ENCODE measurements around the gene PEX5.

PEX5 gene

GRCh38 chr12:7154042-7154441 is 35.4 kb upstream of the PEX5 start:
- no peak for DNase-seq
- TF ChIP-seq GATA1 (IDR thresholded peaks at IDR 0.05; ENCODE audit: low read depth, low read length): no peak
- TF ChIP-seq POLR2A (IDR thresholded peaks at IDR 0.05; ENCODE audit: low read length): no peak

GRCh38 chr12:7154901-7155470 is 34.5 kb upstream of the PEX5 start:
- no peak for DNase-seq

GRCh38 chr12:7155471-7156034 is 33.9 kb upstream of the PEX5 start:
- no peak for DNase-seq
- no peak for TF ChIP-seq POLR2A (IDR thresholded peaks at IDR 0.05; ENCODE audit: low read length)
- TF ChIP-seq GATA1 (IDR thresholded peaks at IDR 0.05; ENCODE audit: low read depth, low read length): no peak

More at GRCh38 chr12:7154901-7155470, 34.5 kb upstream of the PEX5 start:
- TF ChIP-seq GATA1 (IDR thresholded peaks at IDR 0.05; ENCODE audit: low read depth, low read length) (no peak), POLR2A (IDR thresholded peaks at IDR 0.05; ENCODE audit: low read length) (no peak)

GRCh38 chr12:7156259-7157197 is 33.0 kb upstream of the PEX5 start:
- TF ChIP-seq POLR2A (IDR thresholded peaks at IDR 0.05; ENCODE audit: low read length) (no peak), GATA1 (IDR thresholded peaks at IDR 0.05; ENCODE audit: low read depth, low read length) (no peak)
- no peak for DNase-seq

- DNase-seq: no peak
- no peak for TF ChIP-seq POLR2A (IDR thresholded peaks at IDR 0.05; ENCODE audit: low read length)
- TF ChIP-seq GATA1 (IDR thresholded peaks at IDR 0.05; ENCODE audit: low read depth, low read length): no peak
These were observed 32.1 kb upstream of the PEX5 start for GRCh38 chr12:7157391-7157790.

- TF ChIP-seq POLR2A (IDR thresholded peaks at IDR 0.05; ENCODE audit: low read length) (no peak), GATA1 (IDR thresholded peaks at IDR 0.05; ENCODE audit: low read depth, low read length) (no peak)
- no peak for DNase-seq
These were observed 30.5 kb upstream of the PEX5 start for GRCh38 chr12:7158781-7159609.

GRCh38 chr12:7160183-7160582 is 29.3 kb upstream of the PEX5 start:
- TF ChIP-seq GATA1 (IDR thresholded peaks at IDR 0.05; ENCODE audit: low read depth, low read length) (no peak), POLR2A (IDR thresholded peaks at IDR 0.05; ENCODE audit: low read length) (no peak)
- no peak for DNase-seq

GRCh38 chr12:7161327-7161726 is 28.2 kb upstream of the PEX5 start:
- no peak for DNase-seq
- TF ChIP-seq GATA1 (IDR thresholded peaks at IDR 0.05; ENCODE audit: low read depth, low read length) (no peak), POLR2A (IDR thresholded peaks at IDR 0.05; ENCODE audit: low read length) (no peak)

GRCh38 chr12:7161811-7162210 is 27.7 kb upstream of the PEX5 start:
- no peak for TF ChIP-seq POLR2A (IDR thresholded peaks at IDR 0.05; ENCODE audit: low read length)
- no peak for TF ChIP-seq GATA1 (IDR thresholded peaks at IDR 0.05; ENCODE audit: low read depth, low read length)
- no peak for DNase-seq

- TF ChIP-seq POLR2A (IDR thresholded peaks at IDR 0.05; ENCODE audit: low read length) (no peak), GATA1 (IDR thresholded peaks at IDR 0.05; ENCODE audit: low read depth, low read length) (no peak)
- DNase-seq: peak; percentile 13 to 19
These were observed 26.8 kb upstream of the PEX5 start for GRCh38 chr12:7162691-7163114.

- no peak for DNase-seq
- TF ChIP-seq GATA1 (IDR thresholded peaks at IDR 0.05; ENCODE audit: low read depth, low read length) (no peak), POLR2A (IDR thresholded peaks at IDR 0.05; ENCODE audit: low read length) (no peak)
These were observed 19.5 kb upstream of the PEX5 start for GRCh38 chr12:7169951-7170350.

GRCh38 chr12:7171854-7172253 is 17.6 kb upstream of the PEX5 start:
- TF ChIP-seq POLR2A (IDR thresholded peaks at IDR 0.05; ENCODE audit: low read length) (no peak), GATA1 (IDR thresholded peaks at IDR 0.05; ENCODE audit: low read depth, low read length) (no peak)
- DNase-seq: no peak

- DNase-seq: no peak
- TF ChIP-seq POLR2A (IDR thresholded peaks at IDR 0.05; ENCODE audit: low read length) (no peak), GATA1 (IDR thresholded peaks at IDR 0.05; ENCODE audit: low read depth, low read length) (no peak)
These were observed 14.0 kb upstream of the PEX5 start for GRCh38 chr12:7175493-7175892.

- no peak for TF ChIP-seq GATA1 (IDR thresholded peaks at IDR 0.05; ENCODE audit: low read depth, low read length)
- TF ChIP-seq POLR2A (IDR thresholded peaks at IDR 0.05; ENCODE audit: low read length): no peak
- no peak for DNase-seq
These were observed 12.9 kb upstream of the PEX5 start for GRCh38 chr12:7176595-7176994.

All from erythroblast (primary cell).